Inflammatory macrophage treated with lipopolysaccharide for 4 hours (primary cell): ENCODE data around the gene KDM4B.

ENCODE experiments used
- DNase-seq: peaks from one replicate; pipeline ENCODE4 v3.0.0-alpha.2; 2020

The KDM4B gene

DNA sequence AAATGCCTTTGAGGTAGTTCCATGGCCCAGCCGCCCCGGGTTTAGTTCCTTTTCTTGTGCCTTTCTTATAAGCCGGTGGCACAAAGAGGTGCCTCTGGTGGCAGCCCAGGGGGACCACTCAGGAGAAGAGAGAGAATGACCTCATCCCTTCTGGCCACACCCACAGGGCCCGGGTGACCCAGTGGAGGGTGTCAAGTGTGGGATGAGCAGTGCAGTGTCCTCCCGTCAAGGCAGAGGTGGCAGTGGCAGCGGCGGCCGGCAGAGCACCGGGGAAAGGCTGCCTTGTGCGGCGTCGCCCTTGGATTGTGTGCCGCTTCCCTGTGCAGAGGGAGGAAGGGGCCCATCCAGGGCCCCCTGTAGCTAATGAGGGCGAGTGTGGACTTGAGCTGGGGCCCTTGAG lies 47.9 kb downstream of the KDM4B start:
- DNase-seq = no peak

DNA sequence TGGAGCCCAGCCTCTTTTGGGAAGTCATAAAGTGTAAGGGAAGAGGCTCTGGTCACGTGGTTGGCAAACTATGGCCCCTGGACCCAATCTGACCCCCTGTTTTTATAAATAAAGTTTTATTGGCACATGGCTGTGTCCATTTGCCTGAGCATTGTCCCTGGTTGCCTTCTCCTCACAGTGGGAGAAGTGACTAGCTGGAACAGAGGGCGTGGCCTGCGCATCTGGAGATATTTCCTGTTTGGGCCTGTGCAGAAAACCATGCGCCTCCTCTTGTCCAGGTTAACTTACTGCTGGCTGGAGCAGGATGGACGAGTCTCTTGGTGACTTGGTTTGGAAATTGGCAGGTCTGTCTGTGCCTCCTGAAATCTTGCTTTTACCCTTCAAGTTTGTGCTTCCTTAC lies 48.3 kb downstream of the KDM4B start:
- no peak for DNase-seq

DNA sequence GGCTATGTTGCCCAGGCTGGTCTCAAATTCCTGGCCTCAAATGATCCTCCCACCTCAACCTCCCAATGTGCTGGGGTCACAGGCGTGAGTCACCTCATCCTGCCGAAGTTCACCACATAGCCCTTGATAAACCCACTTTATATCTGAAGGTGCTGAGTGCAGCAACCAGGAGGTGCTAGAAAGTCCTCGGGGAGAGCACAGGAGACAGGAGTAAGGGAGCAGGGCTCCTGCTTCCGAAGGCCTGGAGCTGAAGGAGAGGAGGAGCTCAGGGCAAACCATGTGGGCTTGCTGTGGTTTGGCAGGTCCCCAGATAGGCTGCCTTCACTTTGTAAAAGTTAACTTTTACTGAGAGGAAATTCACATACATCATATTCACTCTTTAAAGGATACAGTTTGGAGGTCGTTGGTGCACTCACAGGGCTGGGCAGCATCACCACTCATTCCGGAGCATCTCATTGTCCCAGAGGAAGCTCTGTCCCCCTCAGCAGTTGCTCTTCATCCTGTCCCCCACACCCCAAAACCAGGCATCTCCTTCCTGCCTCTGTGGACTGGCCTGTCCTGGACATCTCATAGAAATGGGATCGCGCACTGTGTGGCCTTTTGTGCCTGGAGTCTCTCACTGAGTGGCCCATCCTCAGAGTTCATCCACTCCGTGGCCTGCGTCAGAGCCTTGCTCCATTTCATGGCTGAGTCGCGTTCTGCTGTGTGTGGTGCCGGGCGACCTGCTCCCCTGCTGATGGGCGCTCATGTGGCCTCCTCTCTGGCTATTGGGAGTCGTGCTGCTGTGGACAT lies 49.5 kb downstream of the KDM4B start:
- no peak for DNase-seq

DNA sequence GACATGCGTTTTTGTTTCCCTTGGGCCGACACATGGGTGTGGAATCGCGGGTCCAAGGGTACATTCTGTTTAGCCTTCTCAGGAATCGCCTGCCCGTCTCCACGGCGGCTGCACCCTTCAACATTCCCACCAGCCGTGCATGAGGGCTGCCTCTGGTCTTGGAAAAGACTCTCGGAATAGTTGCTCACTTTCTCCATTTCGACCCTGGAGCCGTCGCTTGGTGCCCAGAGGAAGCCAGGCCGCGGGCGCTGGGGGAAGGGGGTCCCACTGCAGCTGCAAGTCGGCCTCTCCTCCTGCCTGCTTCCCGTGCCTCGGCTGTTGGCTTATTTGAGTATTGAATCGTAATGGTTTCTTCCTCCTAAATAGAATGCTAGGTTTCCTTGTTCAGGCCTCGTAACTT lies 51.5 kb downstream of the KDM4B start:
- no peak for DNase-seq

DNA sequence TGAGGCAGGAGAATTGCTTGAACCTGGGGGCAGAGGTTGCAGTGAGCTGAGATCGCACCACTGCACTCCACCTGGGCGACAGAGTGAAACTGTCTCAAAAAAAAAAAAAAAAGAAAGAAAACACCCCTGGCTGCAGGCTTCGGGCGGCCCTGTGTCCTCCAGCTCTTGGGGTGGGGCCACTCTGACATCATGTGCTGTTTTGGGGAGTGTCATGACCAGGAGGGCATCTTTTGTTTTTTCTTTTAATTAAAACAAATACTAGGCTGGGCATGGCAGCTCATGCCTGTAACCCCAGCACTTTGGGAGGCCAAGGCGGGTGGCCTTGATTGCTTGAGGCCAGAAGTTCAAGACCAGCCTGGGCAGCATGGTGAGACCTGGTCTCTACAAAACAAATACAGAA lies 52.1 kb downstream of the KDM4B start:
- no peak for DNase-seq

DNA sequence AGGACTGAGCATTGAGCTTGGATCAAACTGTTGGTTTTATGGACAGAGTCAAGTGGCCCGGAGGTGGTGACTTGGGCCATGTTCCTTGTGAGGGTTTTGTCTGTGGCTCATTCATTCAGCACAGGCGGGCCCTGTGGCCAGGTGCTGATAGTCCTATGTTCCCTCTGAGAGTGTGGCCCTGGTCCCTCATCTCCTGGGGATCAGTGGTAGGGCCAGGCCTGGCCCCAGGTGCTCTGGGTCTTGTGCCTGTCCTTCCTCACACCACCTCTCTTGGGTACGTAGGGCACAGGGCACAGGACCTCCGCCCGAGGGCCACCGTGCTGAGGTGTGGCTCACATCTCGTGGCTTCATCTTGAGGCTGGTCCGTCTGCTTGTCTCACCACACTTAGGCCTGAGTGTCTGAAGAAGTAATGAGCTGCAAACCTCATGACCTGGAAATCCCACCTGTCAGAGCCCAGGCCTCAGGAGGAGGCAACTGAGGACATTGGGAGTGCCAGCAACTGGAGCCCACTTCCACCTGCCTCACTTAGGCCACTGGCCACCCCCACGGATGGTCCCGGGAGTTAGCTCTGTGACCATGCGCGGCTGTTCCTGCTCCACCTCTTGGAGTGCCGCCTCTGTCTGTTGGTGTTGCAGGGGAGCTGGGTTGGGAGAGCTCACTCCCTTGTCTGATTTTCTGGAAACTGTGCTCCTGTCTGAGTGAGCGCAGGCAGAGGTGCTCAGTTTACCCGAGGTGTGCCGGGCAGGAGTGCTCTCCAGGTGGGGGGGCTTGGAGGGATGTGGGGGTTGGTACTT lies 53.4 kb downstream of the KDM4B start:
- no peak for DNase-seq

DNA sequence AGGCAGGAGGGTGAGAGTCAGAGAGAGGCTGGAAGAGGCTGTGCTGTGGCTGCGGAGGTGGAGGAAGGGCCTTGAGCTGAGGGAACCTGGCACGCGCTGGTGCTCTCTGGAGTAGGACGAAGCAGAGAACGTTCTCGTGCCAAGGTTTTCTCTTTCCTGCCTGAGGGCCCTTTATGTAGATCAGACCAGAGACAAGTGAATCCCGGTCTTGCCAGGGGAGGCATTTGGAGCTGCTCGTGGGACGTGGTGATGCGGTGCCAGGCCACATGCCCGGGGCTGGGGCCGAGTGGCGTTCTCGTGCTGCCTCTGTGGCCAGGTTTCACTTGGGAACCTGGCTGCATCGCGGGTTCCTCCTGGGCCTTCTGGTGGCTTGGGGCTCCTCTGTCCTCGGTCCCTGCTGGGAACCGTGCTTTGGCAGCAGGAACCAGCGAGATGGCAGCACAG lies 54.2 kb downstream of the KDM4B start:
- DNase-seq = no peak

DNA sequence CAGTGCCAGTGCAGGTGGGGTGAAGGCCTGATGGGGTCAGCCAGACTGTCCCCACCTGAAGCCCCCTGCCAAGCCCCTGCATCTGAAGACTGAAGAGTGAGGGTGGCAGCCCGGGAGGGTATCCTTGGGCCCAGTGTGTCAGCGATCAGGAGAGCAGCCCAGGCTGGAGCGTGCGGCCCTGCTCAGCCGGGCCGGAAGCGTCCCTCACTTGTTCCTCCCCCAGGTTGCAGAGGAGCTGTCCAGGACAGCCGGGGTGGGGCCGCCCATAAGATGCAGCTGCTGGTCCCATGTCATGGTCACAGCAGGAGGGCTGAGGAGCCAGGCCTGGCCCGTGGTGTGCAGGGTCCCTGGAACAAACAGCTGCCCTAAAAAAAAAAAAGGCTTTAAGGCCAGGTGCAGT lies 55.4 kb downstream of the KDM4B start:
- DNase-seq = no peak

DNA sequence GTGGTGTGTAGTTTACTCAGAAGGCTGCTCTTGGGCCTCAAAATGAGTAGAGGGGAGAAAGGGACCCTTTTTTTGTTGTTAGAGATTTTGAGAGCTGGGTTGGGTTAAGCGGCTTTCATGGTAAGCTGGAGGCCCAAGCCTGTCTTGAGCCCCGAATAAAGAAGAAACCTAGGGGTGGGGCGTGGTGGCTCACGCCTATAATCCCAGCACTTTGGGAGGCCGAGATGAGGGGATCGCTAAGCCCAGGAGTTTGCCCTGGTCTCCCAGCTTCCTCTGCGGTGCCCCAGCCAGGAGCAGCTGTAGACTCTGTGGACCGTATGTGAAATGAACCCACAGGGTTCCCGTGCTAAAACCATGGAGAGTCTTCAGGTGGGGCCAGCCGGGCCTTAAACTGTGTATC lies 56.1 kb downstream of the KDM4B start:
- no peak for DNase-seq

DNA sequence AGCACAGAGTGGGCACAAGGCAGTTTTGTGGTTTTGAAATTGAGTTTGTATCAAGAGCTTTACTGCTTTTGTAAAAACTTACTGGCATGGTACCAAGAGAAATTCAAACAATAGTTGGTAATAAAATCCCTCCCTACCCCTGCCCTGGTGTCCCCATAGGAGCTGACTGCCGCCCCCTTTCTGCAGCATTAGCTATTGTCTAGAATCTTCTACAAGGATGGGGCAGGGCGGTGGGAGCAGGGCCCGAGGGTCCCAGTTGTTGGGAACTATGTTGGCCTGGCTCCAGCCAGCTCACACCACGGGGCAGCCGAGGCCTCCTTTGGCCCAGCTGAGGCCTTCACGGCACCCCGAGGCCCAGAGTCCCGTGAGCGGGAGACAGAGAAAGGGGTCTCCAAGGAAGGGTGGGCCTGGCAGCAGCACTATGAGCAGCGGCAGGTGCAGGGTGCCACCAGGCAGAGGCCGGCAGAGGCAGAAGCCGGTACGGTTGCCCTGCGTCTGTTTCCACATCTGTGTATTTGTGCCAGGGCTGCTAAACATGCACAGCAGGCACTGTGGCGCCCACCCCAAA lies 57.9 kb downstream of the KDM4B start:
- no peak for DNase-seq

DNA sequence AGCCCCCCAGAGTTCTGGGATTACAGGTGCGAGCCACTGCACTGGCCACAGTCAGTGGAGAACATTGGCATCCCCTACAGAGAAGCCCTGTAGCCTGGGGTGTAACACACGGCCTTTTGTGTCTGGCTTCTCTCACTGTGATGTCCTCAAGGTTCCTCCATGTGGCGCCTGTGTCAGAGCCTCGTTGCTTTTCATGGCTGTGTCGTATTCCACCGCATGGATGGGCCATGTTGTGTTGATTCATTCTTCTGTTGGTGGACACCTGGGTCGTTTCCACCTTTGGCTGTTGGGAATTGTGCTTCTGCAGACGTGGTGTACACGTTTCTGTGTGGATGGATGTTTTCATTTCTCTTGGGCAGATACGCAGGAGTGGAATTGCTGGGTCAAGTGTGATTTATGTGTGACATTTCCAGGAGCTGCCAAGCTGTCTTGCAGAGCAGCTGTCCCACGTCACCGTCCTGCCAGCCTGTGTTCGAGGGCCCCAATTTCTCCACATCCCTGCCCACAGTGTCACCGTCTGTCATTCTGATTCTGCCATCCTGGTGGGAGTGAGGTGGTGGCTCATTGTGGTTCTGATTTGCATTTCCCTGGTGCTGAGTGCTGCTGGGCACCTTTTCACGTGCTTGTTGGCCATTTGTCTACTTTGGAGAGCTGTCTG lies 59.4 kb downstream of the KDM4B start:
- DNase-seq = no peak

DNA sequence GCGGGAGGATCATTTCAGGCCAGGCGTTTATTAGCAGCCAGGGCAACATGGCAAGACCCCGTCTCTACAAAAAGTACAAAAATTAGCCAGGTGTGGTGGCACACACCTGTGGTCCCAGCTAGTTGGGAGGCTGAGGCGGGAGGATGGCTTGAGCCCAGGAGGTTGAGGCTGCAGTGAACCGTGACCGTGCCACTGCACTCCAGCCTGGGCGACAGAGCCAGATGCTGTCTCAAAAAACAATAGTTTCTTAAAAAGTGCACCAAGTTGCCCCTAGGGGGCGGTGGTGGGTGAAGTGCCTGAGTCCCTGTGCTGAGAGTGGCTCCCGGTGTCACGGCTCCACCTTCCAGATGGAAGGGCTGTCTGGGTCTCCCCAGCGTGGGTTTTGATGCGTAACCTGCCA lies 60.7 kb downstream of the KDM4B start:
- DNase-seq = peak; percentile 52

DNA sequence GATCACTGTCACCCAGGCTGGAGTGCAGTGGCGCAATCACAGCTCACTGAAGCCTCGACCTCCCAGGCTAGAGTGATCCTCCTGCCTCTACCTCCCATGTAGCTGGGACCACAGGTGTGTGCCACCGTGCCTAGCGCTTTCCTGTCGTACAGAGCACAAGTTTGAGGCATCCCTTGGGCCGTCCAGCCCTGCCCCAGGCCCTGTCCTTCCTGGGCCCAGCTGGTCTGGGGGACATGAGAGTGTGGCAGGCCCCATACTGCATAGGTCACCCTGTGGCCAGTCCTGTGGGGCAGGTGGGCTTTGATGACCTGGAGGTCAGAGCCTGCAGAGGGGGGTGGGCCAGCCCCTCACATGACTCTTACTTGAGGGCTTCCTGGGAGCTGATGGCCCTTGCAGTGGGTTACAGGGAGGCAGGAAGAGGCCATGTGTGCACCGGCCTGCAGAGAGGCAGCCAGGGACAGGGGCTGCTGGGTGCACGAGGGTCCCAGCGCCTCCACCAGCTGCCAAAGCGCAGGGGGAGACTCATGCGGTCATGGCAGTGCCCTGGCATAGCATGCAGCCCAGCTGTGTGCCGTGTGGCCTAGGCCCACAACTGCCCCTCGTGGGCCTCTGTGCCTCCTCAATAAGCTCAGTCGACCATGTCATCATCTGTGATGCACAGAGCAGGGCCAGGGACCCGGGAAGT lies 61.4 kb downstream of the KDM4B start:
- DNase-seq = no peak

DNA sequence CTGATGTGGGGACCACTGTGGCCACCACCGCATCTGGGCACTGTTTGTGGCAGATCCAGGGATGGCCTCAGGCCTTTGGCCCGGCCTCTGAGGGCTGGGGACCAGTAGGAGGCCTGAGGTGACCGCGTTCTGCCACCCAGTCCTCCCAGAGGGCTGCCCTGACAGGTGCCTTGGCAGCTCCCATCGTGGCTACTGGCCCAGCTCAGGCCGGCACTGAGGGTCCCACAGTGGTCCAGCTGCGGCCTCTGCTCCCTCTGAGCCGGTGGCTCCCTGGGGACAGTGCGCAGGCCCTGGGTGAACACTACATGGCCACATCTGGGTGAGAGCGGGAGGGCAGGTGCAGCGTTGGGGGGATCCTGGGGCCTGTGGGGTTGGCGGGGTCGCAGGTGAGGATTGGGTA lies 61.9 kb downstream of the KDM4B start:
- DNase-seq = no peak

DNA sequence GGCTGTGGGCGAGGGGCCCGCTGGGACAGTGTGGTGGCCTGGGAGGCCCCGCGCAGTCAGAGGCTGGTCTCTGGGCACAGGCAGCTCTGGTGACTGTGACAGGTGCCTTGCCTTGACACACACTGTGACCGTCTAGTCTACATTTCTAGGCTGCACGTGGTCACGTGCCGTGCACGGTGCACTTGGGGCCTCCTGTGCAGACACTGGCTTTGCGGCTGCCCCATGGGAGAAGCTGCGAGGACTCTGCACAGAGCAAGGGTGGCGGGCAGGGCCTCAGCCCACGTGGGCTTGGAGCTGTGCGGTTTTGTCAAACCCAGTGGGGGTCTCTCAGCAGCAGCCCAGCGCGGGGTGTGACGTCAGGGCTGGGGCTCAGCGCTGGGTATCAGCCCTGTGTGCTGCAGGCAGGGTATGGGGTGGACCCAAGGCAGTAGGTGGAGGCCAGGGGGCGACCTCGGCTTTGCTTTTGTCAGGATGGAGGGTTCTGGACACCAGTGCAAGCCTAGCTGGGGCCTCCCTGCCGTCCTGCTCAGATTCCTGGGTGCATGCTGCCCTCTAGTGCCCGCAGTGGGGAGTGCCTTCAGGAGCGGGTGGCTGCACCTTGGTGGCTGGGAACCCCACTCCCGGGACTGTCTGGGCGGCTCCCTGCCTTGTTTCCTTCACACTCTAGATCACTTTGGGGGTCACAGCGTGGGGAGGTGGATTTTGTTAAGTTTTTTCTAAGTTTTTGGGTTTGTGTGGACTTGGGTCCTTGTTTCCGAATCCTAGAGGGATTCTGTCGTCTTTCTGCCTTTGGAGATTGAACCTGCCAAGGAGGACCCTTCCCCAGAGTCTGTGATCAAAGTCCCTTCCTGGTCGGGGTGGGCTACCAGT lies 62.6 kb downstream of the KDM4B start:
- DNase-seq = peak; percentile 60

DNA sequence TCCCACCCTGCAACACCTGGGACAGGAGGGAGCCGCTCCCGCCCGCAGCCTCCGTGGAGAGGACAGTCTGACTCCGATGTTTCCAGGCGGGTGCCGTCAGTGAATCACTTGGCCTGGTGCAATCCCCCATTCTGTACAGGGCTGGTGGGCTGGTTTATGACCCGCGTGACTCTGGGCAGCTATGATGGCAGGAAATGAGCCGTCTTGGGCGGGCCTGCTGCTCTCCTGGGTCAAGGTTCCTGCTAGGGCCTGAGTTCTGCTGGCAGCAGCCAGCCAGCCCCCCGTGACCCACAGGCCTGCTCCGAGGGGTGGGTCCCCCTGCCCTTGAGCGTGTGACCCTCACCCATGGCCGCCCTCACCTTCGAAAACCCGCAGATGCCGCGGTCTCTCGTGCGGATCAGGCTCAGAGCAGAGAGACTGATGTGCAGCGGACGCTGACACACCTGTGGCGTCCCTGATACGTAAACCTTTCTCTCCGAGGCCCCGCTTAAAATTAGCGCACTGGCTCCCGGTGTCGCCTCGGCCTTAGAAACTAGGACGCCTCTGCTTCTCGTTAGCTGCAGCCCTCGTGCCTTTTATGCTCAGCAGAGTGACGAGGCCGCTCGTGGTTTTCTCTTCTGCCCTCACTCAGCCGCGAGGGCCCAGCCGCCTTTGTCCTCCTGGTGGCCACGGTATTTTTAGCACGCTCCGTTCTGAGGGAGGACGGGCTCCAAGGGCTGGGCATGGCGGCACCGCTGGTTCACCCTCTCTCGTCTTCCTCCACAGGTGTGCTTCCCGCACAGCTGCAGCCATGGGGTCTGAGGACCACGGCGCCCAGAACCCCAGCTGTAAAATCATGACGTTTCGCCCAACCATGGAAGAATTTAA lies 63.4 kb downstream of the KDM4B start:
- no peak for DNase-seq

DNA sequence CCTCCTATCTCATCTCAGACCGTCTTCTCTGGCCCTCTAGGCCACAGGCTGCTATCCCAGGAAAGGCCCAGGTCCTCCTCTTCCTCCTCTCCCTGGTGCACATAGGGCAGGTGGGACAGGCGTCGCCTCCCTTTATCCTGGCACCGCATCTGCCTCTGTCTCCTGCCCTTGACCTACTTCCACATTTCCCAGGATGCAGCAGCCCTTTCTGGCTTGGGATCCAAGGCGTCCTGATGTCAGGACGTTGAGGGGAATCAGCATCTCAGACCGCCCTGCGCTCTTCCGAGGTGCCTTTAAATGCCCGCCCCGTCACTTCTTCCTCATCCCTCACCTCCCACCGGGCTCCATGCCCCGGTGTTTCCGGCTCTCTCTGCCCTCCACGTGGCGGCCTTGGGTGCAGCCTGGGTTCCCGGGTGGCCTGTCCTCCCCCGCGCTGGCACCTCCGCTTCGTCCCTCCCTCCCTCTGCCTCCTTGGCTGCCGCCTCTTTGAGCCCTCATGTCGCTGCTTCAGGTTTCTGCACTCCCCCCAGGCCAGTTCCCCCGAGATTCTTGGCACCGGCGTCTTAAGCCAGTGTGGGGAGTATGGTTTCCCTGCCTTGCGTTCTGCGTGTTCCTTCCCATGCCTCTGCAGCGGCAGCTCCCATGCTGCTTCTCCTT lies 66.3 kb downstream of the KDM4B start:
- DNase-seq = no peak

DNA sequence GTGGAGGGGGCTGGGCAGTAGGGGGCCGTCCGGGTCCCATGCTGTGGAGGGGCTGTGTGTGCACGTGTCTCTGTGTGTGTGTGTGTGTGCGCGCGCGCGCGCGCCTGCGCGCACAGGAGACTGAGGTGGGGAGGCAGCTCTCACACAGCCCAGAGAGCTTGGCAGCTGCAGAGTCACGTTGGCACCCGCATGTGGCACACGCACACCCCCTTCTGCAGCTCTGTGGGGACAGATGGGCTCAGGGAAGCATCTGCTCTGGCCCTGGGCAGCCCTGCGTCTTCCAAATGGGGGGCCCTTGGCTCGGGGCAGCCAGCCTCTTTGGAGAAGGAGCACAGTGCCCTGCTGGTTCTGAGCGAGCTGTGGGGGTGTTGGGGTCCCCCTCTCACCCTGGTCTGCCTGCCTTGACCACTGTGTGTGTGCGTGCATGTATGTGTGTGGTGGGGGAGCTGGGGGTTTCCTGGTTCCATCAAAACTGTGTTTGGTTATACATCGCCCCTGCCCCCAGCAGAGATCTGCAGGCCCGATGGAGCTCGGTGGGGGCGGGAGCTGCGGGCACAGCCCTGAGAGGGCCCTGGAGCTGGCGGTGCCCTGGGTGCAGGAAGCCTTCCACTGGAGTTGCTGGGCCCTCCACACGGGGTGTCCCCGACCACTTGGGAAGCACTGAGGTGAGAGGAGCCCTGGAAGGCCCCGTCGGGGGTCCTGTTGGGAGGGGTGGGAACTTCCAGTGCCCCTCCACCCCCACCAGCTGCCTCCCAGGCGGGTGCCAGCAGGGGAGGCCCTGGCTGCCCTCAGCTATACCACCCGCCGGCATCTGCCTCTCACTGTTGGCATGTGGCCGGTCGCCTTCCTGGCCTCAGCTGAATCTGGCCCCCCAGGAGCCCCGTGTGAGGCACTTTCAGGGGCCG lies 67.1 kb downstream of the KDM4B start:
- DNase-seq = no peak
